GM23338 (cell line): ENCODE data around the gene PPIF. TPM values are rescaled to one million over a fixed set of nuclear protein-coding genes. Genes with fewer than 3 reads are reported as not detected.

ENCODE experiments used
- ATAC-seq: fragments of 200-7000 bp; cut with Tn5 transposase; 3 replicates; pipeline ENCODE4 v1.9.1; 2020
- DNase-seq: peaks from one replicate; pipeline ENCODE4 v3.0.0-alpha.2; 2015; ENCODE audit warnings: low spot score
- H2AFZ ChIP-seq: fragments of 200-600 bp; sonication (generic); 2 replicates; pipeline ENCODE4 v1.8.0; 2016; ENCODE audit warnings: antibody characterized with exemption, mild to moderate bottlenecking, moderate library complexity
- H3F3A ChIP-seq: fragments of 200-600 bp; sonication (generic); replicated peaks from 2 replicates; pipeline ENCODE4 v1.8.0; 2017; ENCODE audit warnings: antibody characterized with exemption, mixed run types, low read depth
- H3K27ac ChIP-seq: fragments of 200-600 bp; sonication (generic); 2 replicates; pipeline ENCODE4 v1.6.1; 2016; ENCODE audit warnings: low read depth
- H3K27me3 ChIP-seq: fragments of 200-600 bp; sonication (generic); 2 replicates; pipeline ENCODE4 v1.8.0; 2016; ENCODE audit warnings: mild to moderate bottlenecking, mixed run types, moderate library complexity; ENCODE audit not compliant: insufficient read depth
- H3K36me3 ChIP-seq: fragments of 200-600 bp; sonication (generic); 2 replicates; pipeline ENCODE4 v1.8.0; 2016; ENCODE audit warnings: mild to moderate bottlenecking; ENCODE audit not compliant: insufficient read depth
- H3K4me1 ChIP-seq: fragments of 200-600 bp; sonication (generic); 2 replicates; pipeline ENCODE4 v1.8.0; 2016; ENCODE audit warnings: mild to moderate bottlenecking, moderate library complexity; ENCODE audit not compliant: insufficient read depth
- H3K4me2 ChIP-seq: fragments of 200-600 bp; sonication (generic); 2 replicates; pipeline ENCODE4 v1.7.1; 2017; ENCODE audit warnings: mixed run types
- H3K4me3 ChIP-seq: fragments of 200-600 bp; sonication (generic); 2 replicates; pipeline ENCODE4 v1.6.1; 2016; ENCODE audit warnings: mixed run types
- H3K79me2 ChIP-seq: fragments of 200-600 bp; sonication (generic); replicated peaks from 2 replicates; pipeline ENCODE4 v1.8.0; 2017; ENCODE audit warnings: mild to moderate bottlenecking; ENCODE audit not compliant: insufficient read depth
- H3K9me2 ChIP-seq: fragments of 200-600 bp; sonication (generic); 2 replicates; pipeline ENCODE4 v1.8.0; 2017; ENCODE audit not compliant: insufficient read depth
- H4K20me1 ChIP-seq: fragments of 200-600 bp; sonication (generic); replicated peaks from 2 replicates; pipeline ENCODE4 v1.8.0; 2017; ENCODE audit warnings: mild to moderate bottlenecking; ENCODE audit not compliant: insufficient read depth
- H3K27ac Mint-ChIP-seq: 2 replicates; pipeline ENCODE4 v1.8.0; 2020; ENCODE audit warnings: inconsistent platforms, mild to moderate bottlenecking, moderate library complexity, mixed read lengths
- H3K27me3 Mint-ChIP-seq: 3 replicates; pipeline ENCODE4 v1.8.0; 2022; ENCODE audit warnings: low read depth, mild to moderate bottlenecking, moderate library complexity, mixed read lengths, inconsistent platforms; ENCODE audit not compliant: insufficient read depth, poor library complexity
- H3K36me3 Mint-ChIP-seq: 3 replicates; pipeline ENCODE4 v1.8.0; 2021; ENCODE audit warnings: low read depth, mild to moderate bottlenecking, inconsistent platforms, moderate library complexity, mixed read lengths
- H3K4me1 Mint-ChIP-seq: 3 replicates; pipeline ENCODE4 v1.8.0; 2020; ENCODE audit warnings: mild to moderate bottlenecking, inconsistent platforms, mixed read lengths
- H3K4me3 Mint-ChIP-seq: 3 replicates; pipeline ENCODE4 v1.8.0; 2021; ENCODE audit warnings: moderate library complexity, mild to moderate bottlenecking, inconsistent platforms, mixed read lengths
- H3K9me3 Mint-ChIP-seq: 3 replicates; pipeline ENCODE4 v1.8.0; 2020; ENCODE audit warnings: moderate library complexity, mild to moderate bottlenecking, inconsistent platforms, mixed read lengths
- EZH2phosphoT487 ChIP-seq: fragments of 200-600 bp; sonication (generic); IDR thresholded peaks from one replicate; pipeline ENCODE4 v1.8.1; 2018; ENCODE audit warnings: antibody characterized with exemption; ENCODE audit not compliant: unreplicated experiment
- POLR2AphosphoS5 ChIP-seq: IDR thresholded peaks from 2 replicates; pipeline ENCODE4 v1.6.1; 2016; ENCODE audit warnings: antibody characterized with exemption, low read depth
- ZNF114 ChIP-seq: fragments of 250-450 bp; sonication (Bioruptor Pico); IDR thresholded peaks from 2 replicates; pipeline ENCODE4 v1.5.0; 2020; ENCODE audit warnings: mild to moderate bottlenecking, moderate library complexity
- ZNF331 ChIP-seq: fragments of 250-450 bp; sonication (Bioruptor Pico); IDR thresholded peaks from 2 replicates; pipeline ENCODE4 v1.5.0; 2020; ENCODE audit warnings: low read depth, mild to moderate bottlenecking, moderate library complexity
- polyA plus RNA-seq: library from polyadenylated mRNA; unstranded; fragments of >200 nt; fragmentation: Nextera tagmentation; extraction: Ambion mirVana; gene quantifications from 2 replicates; pipeline ENCODE4 v1.2.1, GENCODE V29; 2016
- total RNA-seq: library from RNA; depleted of rRNA; stranded (reverse); fragments of >200 nt; shearing (Covaris generic); gene quantifications from 2 replicates; pipeline ENCODE4 v1.2.3, GENCODE V29; 2014
- TF ChIP-seq, protein P1 (sequence below): fragments of 250-450 bp; sonication (Bioruptor Pico); IDR thresholded peaks from 2 replicates; pipeline ENCODE4 v1.5.0; 2020; ENCODE audit warnings: mild to moderate bottlenecking, moderate library complexity
- TF ChIP-seq, protein P2 (sequence below), 2 experiments: fragments of 200-600 bp in 1 of 2; sonication (generic) in 1 of 2; conservative IDR thresholded peaks; 2 replicates each; pipeline versions ENCODE4 v1.5.1 to v1.6.1; 2016 to 2017; ENCODE audit warnings: antibody characterized with exemption in 2 of 2, low read depth in 2 of 2, mild to moderate bottlenecking in 2 of 2, moderate library complexity in 1 of 2
- TF ChIP-seq, protein P3 (sequence below): IDR thresholded peaks from 2 replicates; pipeline ENCODE4 v1.6.1; 2016; ENCODE audit warnings: antibody characterized with exemption

Gene PPIF
- total and polyA plus RNA-seq, 2 experiments from 2014 or later: 32.1 to 43.6 TPM

- TF ChIP-seq, protein P1, sequence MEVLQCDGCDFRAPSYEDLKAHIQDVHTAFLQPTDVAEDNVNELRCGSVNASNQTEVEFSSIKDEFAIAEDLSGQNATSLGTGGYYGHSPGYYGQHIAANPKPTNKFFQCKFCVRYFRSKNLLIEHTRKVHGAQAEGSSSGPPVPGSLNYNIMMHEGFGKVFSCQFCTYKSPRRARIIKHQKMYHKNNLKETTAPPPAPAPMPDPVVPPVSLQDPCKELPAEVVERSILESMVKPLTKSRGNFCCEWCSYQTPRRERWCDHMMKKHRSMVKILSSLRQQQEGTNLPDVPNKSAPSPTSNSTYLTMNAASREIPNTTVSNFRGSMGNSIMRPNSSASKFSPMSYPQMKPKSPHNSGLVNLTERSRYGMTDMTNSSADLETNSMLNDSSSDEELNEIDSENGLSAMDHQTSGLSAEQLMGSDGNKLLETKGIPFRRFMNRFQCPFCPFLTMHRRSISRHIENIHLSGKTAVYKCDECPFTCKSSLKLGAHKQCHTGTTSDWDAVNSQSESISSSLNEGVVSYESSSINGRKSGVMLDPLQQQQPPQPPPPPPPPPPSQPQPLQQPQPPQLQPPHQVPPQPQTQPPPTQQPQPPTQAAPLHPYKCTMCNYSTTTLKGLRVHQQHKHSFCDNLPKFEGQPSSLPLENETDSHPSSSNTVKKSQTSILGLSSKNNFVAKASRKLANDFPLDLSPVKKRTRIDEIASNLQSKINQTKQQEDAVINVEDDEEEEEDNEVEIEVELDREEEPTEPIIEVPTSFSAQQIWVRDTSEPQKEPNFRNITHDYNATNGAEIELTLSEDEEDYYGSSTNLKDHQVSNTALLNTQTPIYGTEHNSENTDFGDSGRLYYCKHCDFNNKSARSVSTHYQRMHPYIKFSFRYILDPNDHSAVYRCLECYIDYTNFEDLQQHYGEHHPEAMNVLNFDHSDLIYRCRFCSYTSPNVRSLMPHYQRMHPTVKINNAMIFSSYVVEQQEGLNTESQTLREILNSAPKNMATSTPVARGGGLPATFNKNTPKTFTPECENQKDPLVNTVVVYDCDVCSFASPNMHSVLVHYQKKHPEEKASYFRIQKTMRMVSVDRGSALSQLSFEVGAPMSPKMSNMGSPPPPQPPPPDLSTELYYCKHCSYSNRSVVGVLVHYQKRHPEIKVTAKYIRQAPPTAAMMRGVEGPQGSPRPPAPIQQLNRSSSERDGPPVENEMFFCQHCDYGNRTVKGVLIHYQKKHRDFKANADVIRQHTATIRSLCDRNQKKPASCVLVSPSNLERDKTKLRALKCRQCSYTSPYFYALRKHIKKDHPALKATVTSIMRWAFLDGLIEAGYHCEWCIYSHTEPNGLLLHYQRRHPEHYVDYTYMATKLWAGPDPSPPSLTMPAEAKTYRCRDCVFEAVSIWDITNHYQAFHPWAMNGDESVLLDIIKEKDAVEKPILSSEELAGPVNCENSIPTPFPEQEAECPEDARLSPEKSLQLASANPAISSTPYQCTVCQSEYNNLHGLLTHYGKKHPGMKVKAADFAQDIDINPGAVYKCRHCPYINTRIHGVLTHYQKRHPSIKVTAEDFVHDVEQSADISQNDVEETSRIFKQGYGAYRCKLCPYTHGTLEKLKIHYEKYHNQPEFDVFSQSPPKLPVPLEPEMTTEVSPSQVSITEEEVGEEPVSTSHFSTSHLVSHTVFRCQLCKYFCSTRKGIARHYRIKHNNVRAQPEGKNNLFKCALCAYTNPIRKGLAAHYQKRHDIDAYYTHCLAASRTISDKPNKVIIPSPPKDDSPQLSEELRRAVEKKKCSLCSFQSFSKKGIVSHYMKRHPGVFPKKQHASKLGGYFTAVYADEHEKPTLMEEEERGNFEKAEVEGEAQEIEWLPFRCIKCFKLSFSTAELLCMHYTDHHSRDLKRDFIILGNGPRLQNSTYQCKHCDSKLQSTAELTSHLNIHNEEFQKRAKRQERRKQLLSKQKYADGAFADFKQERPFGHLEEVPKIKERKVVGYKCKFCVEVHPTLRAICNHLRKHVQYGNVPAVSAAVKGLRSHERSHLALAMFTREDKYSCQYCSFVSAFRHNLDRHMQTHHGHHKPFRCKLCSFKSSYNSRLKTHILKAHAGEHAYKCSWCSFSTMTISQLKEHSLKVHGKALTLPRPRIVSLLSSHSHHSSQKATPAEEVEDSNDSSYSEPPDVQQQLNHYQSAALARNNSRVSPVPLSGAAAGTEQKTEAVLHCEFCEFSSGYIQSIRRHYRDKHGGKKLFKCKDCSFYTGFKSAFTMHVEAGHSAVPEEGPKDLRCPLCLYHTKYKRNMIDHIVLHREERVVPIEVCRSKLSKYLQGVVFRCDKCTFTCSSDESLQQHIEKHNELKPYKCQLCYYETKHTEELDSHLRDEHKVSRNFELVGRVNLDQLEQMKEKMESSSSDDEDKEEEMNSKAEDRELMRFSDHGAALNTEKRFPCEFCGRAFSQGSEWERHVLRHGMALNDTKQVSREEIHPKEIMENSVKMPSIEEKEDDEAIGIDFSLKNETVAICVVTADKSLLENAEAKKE (CRISPR knock-in tag): no peak
- TF ChIP-seq EZH2phosphoT487: no peak
- TF ChIP-seq ZNF331 (CRISPR knock-in tag): no peak
- TF ChIP-seq ZNF114: no peak
Observed at GRCh38 chr10:79392020-79392398, 44.7 kb downstream of the PPIF start (continued).

GRCh38 chr10:79392506-79393176 lies 45.4 kb downstream of the PPIF start:
- no peaks in the 10 kb centered on the region for H3K36me3 ChIP-seq
- H3K9me2 ChIP-seq: no peaks in the 10 kb centered on the region
- no peak overlapping the region for H3K4me3 ChIP-seq
- Mint-ChIP-seq H3K4me1 (no peaks in the 10 kb centered on the region), H3K4me3 (no peak overlapping the region), H3K9me3 (no peaks in the 10 kb centered on the region), H3K27me3 (peaks cover 2% of the 10 kb centered on the region), H3K36me3 (no peaks in the 10 kb centered on the region), H3K27ac (no peak overlapping the region)
- no peaks in the 10 kb centered on the region for H3F3A ChIP-seq
- no peak overlapping the region for H3K27ac ChIP-seq
- no peak overlapping the region for H3K4me2 ChIP-seq
- no peaks in the 10 kb centered on the region for H3K27me3 ChIP-seq
- H3K4me1 ChIP-seq: no peaks in the 10 kb centered on the region
- ATAC-seq (no peak), DNase-seq (no peak)
- no peaks in the 10 kb centered on the region for H3K79me2 ChIP-seq
- H4K20me1 ChIP-seq: no peaks in the 10 kb centered on the region
- H2AFZ ChIP-seq: no peak overlapping the region
- TF ChIP-seq, protein P2, sequence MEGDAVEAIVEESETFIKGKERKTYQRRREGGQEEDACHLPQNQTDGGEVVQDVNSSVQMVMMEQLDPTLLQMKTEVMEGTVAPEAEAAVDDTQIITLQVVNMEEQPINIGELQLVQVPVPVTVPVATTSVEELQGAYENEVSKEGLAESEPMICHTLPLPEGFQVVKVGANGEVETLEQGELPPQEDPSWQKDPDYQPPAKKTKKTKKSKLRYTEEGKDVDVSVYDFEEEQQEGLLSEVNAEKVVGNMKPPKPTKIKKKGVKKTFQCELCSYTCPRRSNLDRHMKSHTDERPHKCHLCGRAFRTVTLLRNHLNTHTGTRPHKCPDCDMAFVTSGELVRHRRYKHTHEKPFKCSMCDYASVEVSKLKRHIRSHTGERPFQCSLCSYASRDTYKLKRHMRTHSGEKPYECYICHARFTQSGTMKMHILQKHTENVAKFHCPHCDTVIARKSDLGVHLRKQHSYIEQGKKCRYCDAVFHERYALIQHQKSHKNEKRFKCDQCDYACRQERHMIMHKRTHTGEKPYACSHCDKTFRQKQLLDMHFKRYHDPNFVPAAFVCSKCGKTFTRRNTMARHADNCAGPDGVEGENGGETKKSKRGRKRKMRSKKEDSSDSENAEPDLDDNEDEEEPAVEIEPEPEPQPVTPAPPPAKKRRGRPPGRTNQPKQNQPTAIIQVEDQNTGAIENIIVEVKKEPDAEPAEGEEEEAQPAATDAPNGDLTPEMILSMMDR (conservative IDR thresholded peaks at IDR 0.05; ENCODE audit: low read depth in 2 of 2): no peak
- TF ChIP-seq POLR2AphosphoS5: no peak
- TF ChIP-seq EZH2phosphoT487: no peak
- TF ChIP-seq, protein P3, sequence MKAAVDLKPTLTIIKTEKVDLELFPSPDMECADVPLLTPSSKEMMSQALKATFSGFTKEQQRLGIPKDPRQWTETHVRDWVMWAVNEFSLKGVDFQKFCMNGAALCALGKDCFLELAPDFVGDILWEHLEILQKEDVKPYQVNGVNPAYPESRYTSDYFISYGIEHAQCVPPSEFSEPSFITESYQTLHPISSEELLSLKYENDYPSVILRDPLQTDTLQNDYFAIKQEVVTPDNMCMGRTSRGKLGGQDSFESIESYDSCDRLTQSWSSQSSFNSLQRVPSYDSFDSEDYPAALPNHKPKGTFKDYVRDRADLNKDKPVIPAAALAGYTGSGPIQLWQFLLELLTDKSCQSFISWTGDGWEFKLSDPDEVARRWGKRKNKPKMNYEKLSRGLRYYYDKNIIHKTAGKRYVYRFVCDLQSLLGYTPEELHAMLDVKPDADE: no peak
